Subcutaneous abdominal adipose tissue (tissue), 5 donors: ENCODE results near the gene C19orf67.
A peak's percentile ranks its signal among the peaks of the same experiment; 100 is the strongest.

Experiments
- H3K27ac ChIP-seq: one replicate; pipeline ENCODE4 v1.7.0; 2013; ENCODE audit warnings: low read depth, mild to moderate bottlenecking, inconsistent platforms, low read length, moderate library complexity
- H3K27me3 ChIP-seq, 5 donors: one replicate each; pipeline ENCODE4 v1.7.0; 2013; ENCODE audit warnings: low read length in 5 of 5, inconsistent platforms in 1 of 5; ENCODE audit not compliant: control insufficient read depth in 5 of 5, insufficient read depth in 4 of 5
- H3K36me3 ChIP-seq, 5 donors: one replicate each; pipeline ENCODE4 v1.7.0; 2013; ENCODE audit warnings: low read length in 5 of 5; ENCODE audit not compliant: control insufficient read depth in 5 of 5, insufficient read depth in 5 of 5
- H3K4me1 ChIP-seq, 5 donors: one replicate each; pipeline ENCODE4 v1.7.0; 2013; ENCODE audit warnings: low read length in 5 of 5, mild to moderate bottlenecking in 3 of 5, moderate library complexity in 1 of 5; ENCODE audit not compliant: control insufficient read depth in 5 of 5, insufficient read depth in 5 of 5
- H3K4me3 ChIP-seq, 5 donors: one replicate each; pipeline ENCODE4 v1.7.0; 2013; ENCODE audit warnings: low read length in 5 of 5, low read depth in 1 of 5
- H3K9ac ChIP-seq, 5 donors: one replicate each; pipeline ENCODE4 v1.7.0; 2013; ENCODE audit warnings: low read length in 5 of 5, mild to moderate bottlenecking in 4 of 5, moderate library complexity in 3 of 5
- H3K9me3 ChIP-seq, 5 donors: one replicate each; pipeline ENCODE4 v1.7.0; 2013; ENCODE audit warnings: low read length in 5 of 5; ENCODE audit not compliant: control insufficient read depth in 5 of 5
- donor health status: healthy.
- donor health status: healthy.
- donor health status: healthy.
- donor health status: healthy.
- donor health status: healthy.

C19orf67 gene

DNA sequence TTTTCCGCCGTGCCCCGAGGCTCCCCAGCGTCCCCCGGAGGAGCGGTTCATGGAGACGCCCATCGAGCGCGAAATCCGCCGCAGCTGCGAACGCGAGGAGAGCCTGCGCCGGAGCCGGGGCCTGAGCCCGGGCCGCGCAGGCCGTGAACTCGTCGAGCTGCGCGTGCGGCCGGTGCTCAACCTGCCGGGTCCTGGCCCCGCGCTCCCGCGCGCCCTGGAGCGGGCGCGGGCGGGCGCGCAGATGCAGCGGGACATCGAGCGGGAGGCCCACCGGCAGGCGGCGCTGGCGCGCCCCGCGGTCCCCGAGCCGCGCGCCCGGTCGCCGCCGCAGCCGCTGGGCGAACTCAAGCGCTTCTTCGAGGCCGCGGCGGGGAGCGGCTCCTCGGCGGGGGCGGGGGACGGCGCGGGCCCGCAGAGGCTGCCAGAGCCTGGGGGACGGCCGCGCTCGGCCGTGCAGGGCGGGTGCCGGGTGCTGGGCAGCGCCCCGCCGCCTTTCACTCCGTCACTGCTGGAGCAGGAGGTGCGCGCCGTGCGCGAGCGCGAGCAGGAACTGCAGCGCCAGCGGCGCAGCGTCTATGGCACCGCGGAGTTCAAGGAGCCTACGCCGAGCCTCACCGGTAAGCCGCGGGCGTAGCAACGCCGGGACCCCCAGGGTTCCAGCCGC, 12.2 kb downstream of the C19orf67 start:
- H3K4me3 ChIP-seq: peak overlapping the region; percentile 77 to 86 (median 81)
- H3K27ac ChIP-seq: peak overlapping the region; percentile 78
- H3K4me1 ChIP-seq: peaks cover 2 to 43% (median 38%) of the 10 kb centered on the region in 5 donors
- H3K9me3 ChIP-seq: no peaks in the 10 kb centered on the region
- H3K36me3 ChIP-seq: no peaks in the 10 kb centered on the region
- peak overlapping the region in 4 of 5 donors; percentile 57 to 83 (median 72) for H3K9ac ChIP-seq
- H3K27me3 ChIP-seq: no peaks in the 10 kb centered on the region

DNA sequence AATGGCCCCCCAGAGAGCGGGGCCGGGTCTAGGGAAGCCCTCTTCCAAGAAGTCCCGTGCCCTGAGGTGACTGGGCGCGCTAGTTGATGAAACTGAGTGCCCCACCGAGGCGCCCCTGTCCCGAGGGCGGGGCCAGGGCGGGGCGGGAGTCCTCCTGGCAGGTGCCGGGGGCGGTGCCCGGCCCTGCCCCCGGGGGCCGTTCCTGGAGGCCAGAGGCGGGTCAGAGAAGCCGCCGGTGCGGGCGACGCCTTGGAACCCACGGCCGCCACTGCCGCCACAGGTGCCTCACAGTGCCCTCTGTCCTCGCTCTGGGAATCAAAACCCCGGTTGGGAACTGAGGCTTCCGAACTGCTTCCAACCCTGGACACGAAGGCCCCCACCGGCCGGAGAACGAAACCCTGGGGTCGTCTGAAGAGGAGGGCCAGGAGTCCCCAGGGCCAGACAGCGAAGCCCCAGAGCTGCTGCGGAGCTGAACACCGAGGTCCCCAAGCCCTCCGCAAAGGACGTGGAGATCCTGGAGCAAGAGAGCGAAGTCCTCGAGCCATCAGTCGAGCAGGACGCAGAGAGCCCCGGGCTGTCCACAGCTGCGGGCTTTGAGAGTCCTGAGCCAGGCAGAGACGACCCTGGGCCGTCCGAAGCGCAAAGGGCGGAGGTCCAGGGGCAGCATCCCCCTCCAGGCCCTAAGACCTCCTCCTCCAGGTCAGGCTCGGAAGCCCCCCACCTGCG, 12.9 kb downstream of the C19orf67 start, which contains the start of gene MISP3:
MISP3 (plus strand) TSS at position 252 of the 726 bp plus-strand sequence. CDS start 524 bp downstream, outside the sequence.
- H3K27ac ChIP-seq: peak within 1 kb of the TSS; percentile 78

DNA sequence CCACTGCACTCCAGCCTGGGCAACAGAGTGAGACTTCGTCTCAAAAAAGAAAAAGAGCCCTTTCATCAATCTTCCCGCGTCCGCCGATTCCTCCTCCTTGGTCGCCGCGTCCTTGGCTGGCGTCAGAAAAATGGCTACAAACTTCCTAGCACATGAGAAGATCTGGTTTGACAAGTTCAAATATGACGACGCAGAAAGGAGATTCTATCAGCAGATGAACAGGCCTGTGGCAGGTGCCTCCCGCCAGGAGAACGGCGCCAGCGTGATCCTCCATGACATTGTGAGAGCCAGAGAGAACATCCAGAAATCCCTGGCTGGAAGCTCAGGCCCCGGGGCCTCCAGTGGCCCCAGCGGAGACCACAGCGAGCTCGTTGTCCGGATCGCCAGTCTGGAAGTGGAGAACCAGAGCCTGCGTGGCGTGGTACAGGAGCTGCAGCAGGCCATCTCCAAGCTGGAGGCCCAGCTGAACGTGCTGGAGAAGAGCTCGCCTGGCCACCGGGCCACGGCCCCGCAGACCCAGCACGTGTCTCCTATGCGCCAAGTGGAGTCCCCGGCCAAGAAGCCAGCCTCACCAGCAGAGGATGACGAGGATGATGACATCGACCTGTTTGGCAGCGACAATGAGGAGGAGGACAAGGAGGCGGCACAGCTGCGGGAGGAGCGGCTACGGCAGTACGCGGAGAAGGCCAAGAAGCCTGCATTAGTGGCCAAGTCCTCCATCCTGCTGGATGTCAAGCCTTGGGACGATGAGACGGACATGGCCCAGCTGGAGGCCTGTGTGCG, 15.1 kb downstream of the C19orf67 start:
- H3K9ac ChIP-seq: no peak overlapping the region
- H3K9me3 ChIP-seq: no peaks in the 10 kb centered on the region
- no peak overlapping the region for H3K27ac ChIP-seq
- no peaks in the 10 kb centered on the region for H3K36me3 ChIP-seq
- H3K4me1 ChIP-seq: peaks cover 2 to 38% (median 37%) of the 10 kb centered on the region in 5 donors
- no peak overlapping the region for H3K4me3 ChIP-seq
- H3K27me3 ChIP-seq: no peaks in the 10 kb centered on the region

More for the DNA sequence above, 12.9 kb downstream of the C19orf67 start, which contains the start of gene MISP3:
- H3K36me3 ChIP-seq: no peaks in the 10 kb centered on the region
- peak within 1 kb of the TSS in 4 of 5 donors; percentile 77 to 86 (median 80) for H3K4me3 ChIP-seq
- no peaks in the 10 kb centered on the region for H3K9me3 ChIP-seq
- peak within 1 kb of the TSS in 4 of 5 donors; percentile 64 to 83 (median 74) for H3K9ac ChIP-seq
- peaks cover 2 to 43% (median 38%) of the 10 kb centered on the region in 5 donors for H3K4me1 ChIP-seq
- no peaks in the 10 kb centered on the region for H3K27me3 ChIP-seq

DNA sequence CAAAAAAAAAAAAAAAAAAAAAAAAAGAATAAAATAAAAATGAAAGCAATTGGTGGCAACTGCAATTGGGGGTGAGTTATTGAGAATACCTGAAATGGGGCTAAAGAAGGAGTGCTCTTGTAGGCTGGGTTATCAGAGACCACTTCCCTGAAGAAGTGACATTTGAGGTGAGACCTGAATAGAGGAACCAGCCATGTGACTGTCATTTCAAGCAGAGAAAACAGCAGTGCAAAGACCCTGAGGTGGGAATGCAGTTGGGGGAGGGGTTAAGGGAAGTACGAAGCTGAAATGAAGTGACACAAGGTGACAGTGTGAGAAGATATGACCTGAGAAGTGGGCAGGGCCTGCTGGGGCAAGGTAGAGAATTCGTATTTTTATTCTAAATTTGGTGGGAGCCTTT, 19.4 kb downstream of the C19orf67 start:
- Histone ChIP-seq H3K9me3 (no peaks in the 10 kb centered on the region), H3K27ac (no peak overlapping the region), H3K9ac (no peak overlapping the region), H3K27me3 (peaks cover 0 to 5% (median 3%) of the 10 kb centered on the region in 5 donors), H3K36me3 (no peaks in the 10 kb centered on the region), H3K4me1 (no peaks in the 10 kb centered on the region), H3K4me3 (no peak overlapping the region)

DNA sequence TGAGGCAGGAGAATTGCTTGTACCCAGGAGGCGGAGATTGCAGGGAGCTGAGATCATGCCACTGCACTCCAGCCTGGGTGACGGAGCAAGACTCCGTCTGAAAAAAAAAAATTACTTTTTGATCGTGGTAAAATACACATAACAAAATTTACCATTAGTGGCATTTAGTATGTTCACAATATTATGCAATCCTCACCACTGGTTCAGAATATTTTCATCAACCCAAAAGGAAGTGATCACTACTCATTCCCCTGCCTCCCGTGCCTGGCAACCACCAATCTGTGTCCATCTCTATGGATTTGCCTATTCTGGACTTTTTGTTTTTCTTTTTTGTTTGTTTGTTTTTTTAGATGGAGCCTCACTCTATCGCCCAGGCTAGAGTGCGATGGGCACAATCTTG, 22.5 kb downstream of the C19orf67 start:
- Histone ChIP-seq H3K27me3 (peaks cover 22 to 27% (median 26%) of the 10 kb centered on the region in 5 donors), H3K4me1 (peaks cover 0 to 6% (median under 1%) of the 10 kb centered on the region in 5 donors), H3K36me3 (no peaks in the 10 kb centered on the region), H3K4me3 (no peak overlapping the region), H3K27ac (no peak overlapping the region), H3K9me3 (no peaks in the 10 kb centered on the region), H3K9ac (no peak overlapping the region)

DNA sequence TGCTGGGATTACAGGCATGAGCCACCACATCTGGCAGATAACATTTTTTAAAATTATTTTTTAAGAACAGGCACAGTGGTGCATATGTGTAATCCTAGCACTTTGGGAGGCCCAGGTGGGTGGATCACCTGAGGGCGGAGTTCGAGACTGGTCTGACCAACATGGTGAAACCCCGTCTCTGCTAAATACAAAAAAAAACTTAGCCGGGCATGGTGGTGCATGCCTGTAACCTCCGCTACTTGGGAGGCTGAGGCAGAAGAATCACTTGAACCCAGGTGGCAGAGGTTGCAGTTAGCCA, 23.1 kb downstream of the C19orf67 start:
- peaks cover 0 to 6% (median 3%) of the 10 kb centered on the region in 5 donors for H3K4me1 ChIP-seq
- no peak overlapping the region for H3K4me3 ChIP-seq
- peaks cover 22 to 31% (median 28%) of the 10 kb centered on the region in 5 donors for H3K27me3 ChIP-seq
- H3K36me3 ChIP-seq: no peaks in the 10 kb centered on the region
- H3K27ac ChIP-seq: no peak overlapping the region
- no peaks in the 10 kb centered on the region for H3K9me3 ChIP-seq
- H3K9ac ChIP-seq: no peak overlapping the region

DNA sequence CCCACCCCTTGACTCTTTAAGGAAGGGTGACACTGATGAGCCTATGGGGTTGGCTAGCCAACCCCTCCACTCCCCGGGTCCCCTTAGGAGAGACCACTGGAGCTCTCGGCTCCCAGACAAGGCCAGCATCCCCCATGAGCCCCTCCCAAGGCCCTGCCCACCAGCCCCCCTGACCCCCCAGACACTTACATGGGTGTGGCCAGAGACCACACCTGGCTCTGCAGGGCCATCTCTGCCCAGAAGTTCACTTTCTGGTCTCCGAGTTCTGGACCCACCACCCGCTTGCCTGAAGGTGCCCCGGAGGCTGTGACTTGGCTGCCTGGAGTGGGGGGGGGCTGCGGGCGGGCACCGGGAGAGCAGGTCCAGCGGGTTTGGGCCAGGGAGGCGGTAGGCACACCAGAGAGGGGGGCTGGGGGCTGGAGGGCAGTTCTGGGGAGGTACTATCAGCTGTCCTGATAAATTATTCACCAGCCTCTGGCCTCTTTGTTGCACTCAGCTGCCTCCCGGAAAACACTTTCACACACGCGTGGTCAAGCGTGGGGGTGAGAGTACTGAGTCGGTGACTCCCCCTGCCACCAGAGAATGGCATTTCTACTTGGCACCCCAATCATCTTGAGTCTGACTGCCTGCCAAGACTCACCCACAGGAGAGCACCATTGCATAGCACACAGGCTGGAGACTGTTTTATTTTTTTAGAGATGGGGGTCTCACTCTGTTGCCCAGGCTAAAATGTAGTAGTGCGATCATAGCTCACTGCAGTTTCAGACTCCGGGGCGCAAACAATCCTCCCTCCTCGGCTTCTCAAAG, 23.6 kb downstream of the C19orf67 start, which contains the start of gene PALM3:
PALM3 (minus strand) TSS at position 326 of the 807 bp plus-strand sequence; CDS start at position 230, 96 bp downstream.
- Histone ChIP-seq H3K27me3 (peaks cover 22 to 33% (median 28%) of the 10 kb centered on the region in 5 donors), H3K4me3 (no peak within 1 kb of the TSS), H3K4me1 (peaks cover 0 to 8% (median 5%) of the 10 kb centered on the region in 5 donors), H3K9ac (no peak within 1 kb of the TSS), H3K9me3 (no peaks in the 10 kb centered on the region), H3K27ac (no peak within 1 kb of the TSS), H3K36me3 (no peaks in the 10 kb centered on the region)

DNA sequence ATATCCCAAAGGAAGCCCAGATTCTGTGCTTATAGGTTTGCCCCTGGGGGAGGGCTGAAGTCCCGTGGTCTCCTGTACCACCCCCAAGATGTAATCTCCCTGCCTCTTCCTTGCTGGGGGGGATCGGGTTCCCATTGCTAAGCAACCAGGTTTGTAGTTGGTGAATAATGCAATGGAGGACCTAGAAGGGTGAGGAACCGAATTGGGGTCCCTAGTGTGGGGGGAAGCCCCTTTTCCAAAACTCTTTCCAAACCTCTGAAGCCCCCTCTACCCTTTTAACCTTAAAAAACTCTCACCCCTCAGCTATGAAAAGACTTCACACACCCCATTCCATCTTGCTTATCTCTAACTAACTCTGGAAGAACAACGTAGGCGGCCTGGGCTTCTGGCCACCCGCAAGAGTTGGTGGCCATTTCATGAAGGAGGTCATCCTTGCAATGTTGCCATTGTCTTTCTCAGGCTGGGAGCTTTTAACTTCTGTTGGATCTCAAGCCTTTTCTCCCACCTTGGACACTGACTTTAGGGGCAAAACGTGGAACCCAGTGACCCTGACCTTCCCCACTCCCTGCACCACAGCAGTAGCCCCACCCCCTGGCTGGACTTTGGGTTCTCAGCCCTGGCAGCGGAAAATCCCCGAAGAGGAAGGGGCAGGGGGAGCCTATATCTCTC, 24.4 kb downstream of the C19orf67 start:
- H3K4me3 ChIP-seq: no peak overlapping the region
- H3K27me3 ChIP-seq: peaks cover 22 to 37% (median 32%) of the 10 kb centered on the region in 5 donors
- H3K27ac ChIP-seq: no peak overlapping the region
- no peaks in the 10 kb centered on the region for H3K9me3 ChIP-seq
- H3K9ac ChIP-seq: no peak overlapping the region
- H3K36me3 ChIP-seq: no peaks in the 10 kb centered on the region
- peaks cover 0 to 8% (median 5%) of the 10 kb centered on the region in 5 donors for H3K4me1 ChIP-seq

DNA sequence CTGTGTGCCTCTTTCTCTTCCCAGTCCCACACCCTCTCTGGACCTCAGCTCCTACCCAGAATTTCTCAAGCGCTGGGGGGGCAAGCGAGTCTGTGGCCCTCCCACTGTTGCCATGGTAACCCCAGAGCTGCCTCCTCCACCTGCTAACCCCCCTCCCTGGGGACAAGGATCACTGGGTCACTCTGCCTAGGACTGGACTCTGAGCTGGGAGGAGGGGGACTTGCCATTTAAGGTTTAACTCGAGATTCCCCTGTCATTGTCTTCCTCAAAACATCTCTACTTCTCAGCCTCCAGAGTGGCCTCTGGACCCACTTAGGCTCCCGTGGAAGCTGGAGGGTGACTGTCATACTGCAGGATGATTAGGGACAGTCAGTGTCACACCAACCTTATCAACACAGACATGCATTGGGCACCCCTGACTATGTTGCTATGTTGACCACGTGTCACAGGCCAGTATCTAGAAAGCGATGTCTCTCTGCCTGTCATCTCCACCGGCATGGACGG, 25.9 kb downstream of the C19orf67 start:
- H3K27ac ChIP-seq: no peak overlapping the region
- peaks cover 22 to 38% (median 33%) of the 10 kb centered on the region in 5 donors for H3K27me3 ChIP-seq
- peaks cover 0 to 8% (median 5%) of the 10 kb centered on the region in 5 donors for H3K4me1 ChIP-seq
- no peak overlapping the region for H3K9ac ChIP-seq
- no peaks in the 10 kb centered on the region for H3K9me3 ChIP-seq
- H3K36me3 ChIP-seq: no peaks in the 10 kb centered on the region
- H3K4me3 ChIP-seq: no peak overlapping the region
